Measurements from ENCODE around the gene ARL6IP1.

Gene ARL6IP1

GRCh38 chr16:18801145-18801972 lies at the start of gene ARL6IP1:
Gene ARL6IP1, minus strand, starts transcription at chr16:18801549. Its CDS starts 83 bp downstream, at chr16:18801466.
- peak; percentile 99 for DNase-seq

- no peak for DNase-seq
Observed at GRCh38 chr16:18846416-18846815, 45.1 kb upstream of the ARL6IP1 start.

GRCh38 chr16:18842565-18842964 lies 41.2 kb upstream of the ARL6IP1 start:
- no peak for DNase-seq

GRCh38 chr16:18841833-18842525 lies 40.6 kb upstream of the ARL6IP1 start:
- no peak for DNase-seq

- no peak for DNase-seq
Observed at GRCh38 chr16:18839555-18839954, 38.2 kb upstream of the ARL6IP1 start.

GRCh38 chr16:18836702-18837101 lies 35.4 kb upstream of the ARL6IP1 start:
- no peak for DNase-seq

GRCh38 chr16:18834864-18835263 lies 33.5 kb upstream of the ARL6IP1 start:
- no peak for DNase-seq

GRCh38 chr16:18833707-18834505 lies 32.6 kb upstream of the ARL6IP1 start:
- DNase-seq: no peak

- DNase-seq: no peak
Observed at GRCh38 chr16:18832613-18833012, 31.3 kb upstream of the ARL6IP1 start.

GRCh38 chr16:18832006-18832405 lies 30.7 kb upstream of the ARL6IP1 start:
- DNase-seq: no peak

GRCh38 chr16:18829251-18829650 lies 27.9 kb upstream of the ARL6IP1 start:
- DNase-seq: no peak

GRCh38 chr16:18827890-18828289 lies 26.5 kb upstream of the ARL6IP1 start:
- DNase-seq: no peak

- DNase-seq: no peak
Observed at GRCh38 chr16:18816286-18816685, 14.9 kb upstream of the ARL6IP1 start.

- DNase-seq: no peak
Observed at GRCh38 chr16:18811925-18812324, 10.6 kb upstream of the ARL6IP1 start.

GRCh38 chr16:18809165-18809564 lies 7.8 kb upstream of the ARL6IP1 start:
- DNase-seq: no peak

GRCh38 chr16:18805257-18805773 lies 4.0 kb upstream of the ARL6IP1 start:
- no peak for DNase-seq

GRCh38 chr16:18804540-18804939 lies 3.2 kb upstream of the ARL6IP1 start:
- DNase-seq: no peak

GRCh38 chr16:18803569-18804462 lies 2.5 kb upstream of the ARL6IP1 start:
- no peak for DNase-seq

- DNase-seq: no peak
Observed at GRCh38 chr16:18802767-18803343, 1.5 kb upstream of the ARL6IP1 start.

- DNase-seq: no peak
Observed at GRCh38 chr16:18800775-18801144, 589 bp downstream of the ARL6IP1 start.

GRCh38 chr16:18800293-18800692 lies 1.1 kb downstream of the ARL6IP1 start:
- no peak for DNase-seq

- no peak for DNase-seq
Observed at GRCh38 chr16:18799500-18799899, 1.8 kb downstream of the ARL6IP1 start.

Measured in CD4-positive, alpha-beta T cell treated with Interleukin-21 for 1 hour (primary cell).